ENCODE results near the gene WNK3. TPM values are rescaled to one million over a fixed set of nuclear protein-coding genes. Genes with fewer than 3 reads are reported as not detected.
A peak's percentile ranks its signal among the peaks of the same experiment; 100 is the strongest.

The WNK3 gene
- polyA plus RNA-seq, 1 experiment, result 0.82 TPM

- Histone ChIP-seq H3K9me3 (ENCODE audit: control insufficient read depth, insufficient read depth, low read length) (no peaks in the 10 kb centered on the region), H3K27me3 (ENCODE audit: control insufficient read depth, insufficient read depth, low read length) (no peaks in the 10 kb centered on the region), H3K4me3 (ENCODE audit: low read depth, low read length) (no peak overlapping the region), H3K27ac (ENCODE audit: low read depth, low read length) (peak overlapping the region; percentile 57)
- CTCF ChIA-PET, result no interaction called here
- DNase-seq (ENCODE audit: low read depth, low spot score), result no peak
- POLR2A ChIA-PET, result interaction anchor here (1.2 kb wide), 1 partner anchor 186 kb away, joined by 4 read pairs; the partner anchor contains the start of gene PHF8
- TF ChIP-seq CTCF (IDR thresholded peaks at IDR 0.05; ENCODE audit: low read depth, low read length), result no peak
Measured at GRCh38 chrX:54230435-54231148, 127.3 kb downstream of the WNK3 start.

- no peaks in the 10 kb centered on the region for H3K27me3 ChIP-seq (ENCODE audit: control insufficient read depth, insufficient read depth, low read length)
- TF ChIP-seq CTCF (IDR thresholded peaks at IDR 0.05; ENCODE audit: low read depth, low read length), result no peak
- ChIA-PET POLR2A (no interaction called here), CTCF (no interaction called here)
- H3K4me3 ChIP-seq (ENCODE audit: low read depth, low read length), result no peak overlapping the region
- no peak overlapping the region for H3K27ac ChIP-seq (ENCODE audit: low read depth, low read length)
- no peak for DNase-seq (ENCODE audit: low read depth, low spot score)
- H3K9me3 ChIP-seq (ENCODE audit: control insufficient read depth, insufficient read depth, low read length), result no peaks in the 10 kb centered on the region
Measured at GRCh38 chrX:54223581-54223980, 134.3 kb downstream of the WNK3 start.

GRCh38 chrX:54213603-54214002 lies 144.2 kb downstream of the WNK3 start:
- H3K9me3 ChIP-seq (ENCODE audit: control insufficient read depth, insufficient read depth, low read length), result no peaks in the 10 kb centered on the region; the same call in 1 of the 2 replicates
- no peak overlapping the region for H3K27ac ChIP-seq (ENCODE audit: low read depth, low read length)
- ChIA-PET POLR2A (no interaction called here), CTCF (no interaction called here)
- H3K4me3 ChIP-seq (ENCODE audit: low read depth, low read length), result no peak overlapping the region
- no peak for TF ChIP-seq CTCF (IDR thresholded peaks at IDR 0.05; ENCODE audit: low read depth, low read length)
- no peaks in the 10 kb centered on the region for H3K27me3 ChIP-seq (ENCODE audit: control insufficient read depth, insufficient read depth, low read length)
- DNase-seq (ENCODE audit: low read depth, low spot score), result no peak

- POLR2A ChIA-PET, result no interaction called here
Measured at GRCh38 chrX:54208531-54208930, 149.3 kb downstream of the WNK3 start.

More at GRCh38 chrX:54208531-54208930, 149.3 kb downstream of the WNK3 start:
- no peak for DNase-seq (ENCODE audit: low read depth, low spot score)
- Histone ChIP-seq H3K27me3 (ENCODE audit: control insufficient read depth, insufficient read depth, low read length) (no peaks in the 10 kb centered on the region), H3K9me3 (ENCODE audit: control insufficient read depth, insufficient read depth, low read length) (no peaks in the 10 kb centered on the region), H3K4me3 (ENCODE audit: low read depth, low read length) (no peak overlapping the region), H3K27ac (ENCODE audit: low read depth, low read length) (no peak overlapping the region)
- TF ChIP-seq CTCF (IDR thresholded peaks at IDR 0.05; ENCODE audit: low read depth, low read length), result no peak
- CTCF ChIA-PET, result no interaction called here
